Measurements from ENCODE around the gene TRIM66. TPM values are rescaled to one million over a fixed set of nuclear protein-coding genes. Genes with fewer than 3 reads are reported as not detected.

Gene TRIM66
- total and polyA plus RNA-seq, 2 experiments from 2014 or later: 1.0 to 3.3 TPM

DNA sequence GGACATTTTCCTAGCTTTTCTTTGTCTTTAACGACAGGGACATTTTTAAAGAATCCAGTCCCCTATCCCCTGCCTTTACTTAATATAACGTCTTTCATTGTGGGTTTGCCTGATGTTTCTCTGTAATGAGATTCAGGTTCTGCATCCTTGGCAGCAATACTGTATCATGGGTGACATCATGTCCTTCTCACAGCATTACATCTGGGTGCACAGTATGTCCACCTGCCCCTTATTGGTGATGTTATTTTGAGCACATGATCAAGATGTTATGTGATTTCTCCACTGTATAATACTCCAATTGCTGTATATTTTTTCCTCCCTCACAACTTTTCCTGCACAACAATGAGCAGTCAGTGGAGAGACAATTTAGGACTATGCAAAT, 78.8 kb downstream of the TRIM66 start:
- Mint-ChIP-seq H3K27ac (no peak overlapping the region), H3K9me3 (no peaks in the 10 kb centered on the region), H3K4me3 (no peak overlapping the region), H3K27me3 (ENCODE audit: insufficient read depth, low read depth, poor library complexity) (peaks cover 2% of the 10 kb centered on the region), H3K4me1 (peaks cover 4% of the 10 kb centered on the region; the same call in 1 of the 3 replicates), H3K36me3 (ENCODE audit: low read depth) (no peaks in the 10 kb centered on the region)
- no peak overlapping the region for H2AFZ ChIP-seq
- H3K9me2 ChIP-seq (ENCODE audit: insufficient read depth): no peaks in the 10 kb centered on the region
- DNase-seq (ENCODE audit: low spot score) (no peak), ATAC-seq (no peak)
- H3K36me3 ChIP-seq (ENCODE audit: insufficient read depth): no peaks in the 10 kb centered on the region
- H4K20me1 ChIP-seq (replicated peaks; ENCODE audit: insufficient read depth): no peaks in the 10 kb centered on the region
- no peak overlapping the region for H3K4me2 ChIP-seq
- no peak for TF ChIP-seq CTCF (conservative IDR thresholded peaks at IDR 0.05; ENCODE audit: low read depth in 2 of 2)
- TF ChIP-seq, protein P1, sequence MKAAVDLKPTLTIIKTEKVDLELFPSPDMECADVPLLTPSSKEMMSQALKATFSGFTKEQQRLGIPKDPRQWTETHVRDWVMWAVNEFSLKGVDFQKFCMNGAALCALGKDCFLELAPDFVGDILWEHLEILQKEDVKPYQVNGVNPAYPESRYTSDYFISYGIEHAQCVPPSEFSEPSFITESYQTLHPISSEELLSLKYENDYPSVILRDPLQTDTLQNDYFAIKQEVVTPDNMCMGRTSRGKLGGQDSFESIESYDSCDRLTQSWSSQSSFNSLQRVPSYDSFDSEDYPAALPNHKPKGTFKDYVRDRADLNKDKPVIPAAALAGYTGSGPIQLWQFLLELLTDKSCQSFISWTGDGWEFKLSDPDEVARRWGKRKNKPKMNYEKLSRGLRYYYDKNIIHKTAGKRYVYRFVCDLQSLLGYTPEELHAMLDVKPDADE (IDR thresholded peaks at IDR 0.05): no peak
- TF ChIP-seq EZH2phosphoT487 (IDR thresholded peaks at IDR 0.05; ENCODE audit: unreplicated experiment): no peak
- no peak for TF ChIP-seq ZNF331 (CRISPR knock-in tag; IDR thresholded peaks at IDR 0.05; ENCODE audit: low read depth)
- TF ChIP-seq STAT1 (IDR thresholded peaks at IDR 0.05; ENCODE audit: unreplicated experiment): no peak
- no peak for TF ChIP-seq ZNF462 (CRISPR knock-in tag; IDR thresholded peaks at IDR 0.05)
- no peak for TF ChIP-seq CREB1 (CRISPR knock-in tag; IDR thresholded peaks at IDR 0.05; ENCODE audit: low read depth)
- TF ChIP-seq, protein P2, sequence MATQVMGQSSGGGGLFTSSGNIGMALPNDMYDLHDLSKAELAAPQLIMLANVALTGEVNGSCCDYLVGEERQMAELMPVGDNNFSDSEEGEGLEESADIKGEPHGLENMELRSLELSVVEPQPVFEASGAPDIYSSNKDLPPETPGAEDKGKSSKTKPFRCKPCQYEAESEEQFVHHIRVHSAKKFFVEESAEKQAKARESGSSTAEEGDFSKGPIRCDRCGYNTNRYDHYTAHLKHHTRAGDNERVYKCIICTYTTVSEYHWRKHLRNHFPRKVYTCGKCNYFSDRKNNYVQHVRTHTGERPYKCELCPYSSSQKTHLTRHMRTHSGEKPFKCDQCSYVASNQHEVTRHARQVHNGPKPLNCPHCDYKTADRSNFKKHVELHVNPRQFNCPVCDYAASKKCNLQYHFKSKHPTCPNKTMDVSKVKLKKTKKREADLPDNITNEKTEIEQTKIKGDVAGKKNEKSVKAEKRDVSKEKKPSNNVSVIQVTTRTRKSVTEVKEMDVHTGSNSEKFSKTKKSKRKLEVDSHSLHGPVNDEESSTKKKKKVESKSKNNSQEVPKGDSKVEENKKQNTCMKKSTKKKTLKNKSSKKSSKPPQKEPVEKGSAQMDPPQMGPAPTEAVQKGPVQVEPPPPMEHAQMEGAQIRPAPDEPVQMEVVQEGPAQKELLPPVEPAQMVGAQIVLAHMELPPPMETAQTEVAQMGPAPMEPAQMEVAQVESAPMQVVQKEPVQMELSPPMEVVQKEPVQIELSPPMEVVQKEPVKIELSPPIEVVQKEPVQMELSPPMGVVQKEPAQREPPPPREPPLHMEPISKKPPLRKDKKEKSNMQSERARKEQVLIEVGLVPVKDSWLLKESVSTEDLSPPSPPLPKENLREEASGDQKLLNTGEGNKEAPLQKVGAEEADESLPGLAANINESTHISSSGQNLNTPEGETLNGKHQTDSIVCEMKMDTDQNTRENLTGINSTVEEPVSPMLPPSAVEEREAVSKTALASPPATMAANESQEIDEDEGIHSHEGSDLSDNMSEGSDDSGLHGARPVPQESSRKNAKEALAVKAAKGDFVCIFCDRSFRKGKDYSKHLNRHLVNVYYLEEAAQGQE (IDR thresholded peaks at IDR 0.05; ENCODE audit: unreplicated experiment): no peak
- no peak for TF ChIP-seq EZH2 (IDR thresholded peaks at IDR 0.05; ENCODE audit: low read depth, unreplicated experiment)
- TF ChIP-seq ZNF114 (CRISPR knock-in tag; IDR thresholded peaks at IDR 0.05): no peak
- TF ChIP-seq NANOG (IDR thresholded peaks at IDR 0.05; ENCODE audit: borderline replicate concordance): no peak
- no peak for TF ChIP-seq POLR2AphosphoS5 (IDR thresholded peaks at IDR 0.05; ENCODE audit: low read depth)
- TF ChIP-seq JUNB (IDR thresholded peaks at IDR 0.05; ENCODE audit: unreplicated experiment): no peak
- H3K4me1 ChIP-seq (ENCODE audit: insufficient read depth): no peaks in the 10 kb centered on the region
- H3K27ac ChIP-seq (ENCODE audit: low read depth): no peak overlapping the region
- no peak overlapping the region for H3K4me3 ChIP-seq
- H3K79me2 ChIP-seq (replicated peaks; ENCODE audit: insufficient read depth): no peaks in the 10 kb centered on the region
- no peaks in the 10 kb centered on the region for H3K27me3 ChIP-seq (ENCODE audit: insufficient read depth)
- no peaks in the 10 kb centered on the region for H3F3A ChIP-seq (replicated peaks; ENCODE audit: low read depth)
